SU-DHL-6 (cell line): ENCODE data around the gene ARRDC1.

Source experiments
- H2AFZ ChIP-seq: fragments of 200-600 bp; sonication (generic); 2 replicates; pipeline ENCODE4 v1.6.1; 2014; ENCODE audit warnings: low read depth, mild to moderate bottlenecking, moderate library complexity, mixed read lengths, antibody characterized with exemption, low read length; ENCODE audit not compliant: severe bottlenecking
- H3F3A ChIP-seq: fragments of 200-600 bp; shearing (Covaris generic); 2 replicates; pipeline ENCODE4 v1.6.0; 2016; ENCODE audit warnings: antibody characterized with exemption, mild to moderate bottlenecking; ENCODE audit not compliant: insufficient read depth
- H3K27ac ChIP-seq: fragments of 200-600 bp; sonication (generic); 2 replicates; pipeline ENCODE4 v1.5.1; 2016; ENCODE audit warnings: low read depth, mild to moderate bottlenecking, low read length, moderate library complexity, mixed read lengths
- H3K27me3 ChIP-seq: fragments of 200-600 bp; sonication (generic), shearing (Covaris generic); 2 replicates; pipeline ENCODE4 v1.6.0; 2014; ENCODE audit warnings: mild to moderate bottlenecking, low read length
- H3K36me3 ChIP-seq: fragments of 200-600 bp; sonication (generic); 2 replicates; pipeline ENCODE4 v1.6.1; 2014; ENCODE audit warnings: mild to moderate bottlenecking, low read length, mixed read lengths
- H3K4me2 ChIP-seq: fragments of 300-600, 200-600 bp; shearing (Covaris generic), sonication (generic); 2 replicates; pipeline ENCODE4 v1.6.0; 2014; ENCODE audit warnings: low read length, low read depth, mild to moderate bottlenecking; ENCODE audit not compliant: poor library complexity, severe bottlenecking
- H3K4me3 ChIP-seq: fragments of 200-600 bp; sonication (generic); 2 replicates; pipeline ENCODE4 v1.5.1; 2014; ENCODE audit warnings: antibody characterized with exemption, low read length, mild to moderate bottlenecking, mixed read lengths; ENCODE audit not compliant: insufficient read depth, poor library complexity, severe bottlenecking
- H3K79me2 ChIP-seq: fragments of 200-600 bp; sonication (generic); 2 replicates; pipeline ENCODE4 v1.6.1; 2014; ENCODE audit warnings: mild to moderate bottlenecking, low read length, moderate library complexity; ENCODE audit not compliant: insufficient read depth
- H3K9ac ChIP-seq: fragments of 200-600 bp; sonication (generic); 2 replicates; pipeline ENCODE4 v1.7.0; 2014; ENCODE audit warnings: mild to moderate bottlenecking, low read length
- H3K9me2 ChIP-seq: fragments of 200-600 bp; sonication (generic); replicated peaks from 2 replicates; pipeline ENCODE4 v1.6.1; 2014; ENCODE audit warnings: low read length; ENCODE audit not compliant: insufficient read depth
- H3K9me3 ChIP-seq: fragments of 200-600 bp; sonication (generic); 2 replicates; pipeline ENCODE4 v1.6.1; 2014; ENCODE audit warnings: low read length, mixed read lengths; ENCODE audit not compliant: insufficient read depth
- H4K20me1 ChIP-seq: fragments of 200-600 bp; sonication (generic); 2 replicates; pipeline ENCODE4 v1.6.1; 2014; ENCODE audit warnings: low read depth, mild to moderate bottlenecking, antibody characterized with exemption, low read length, moderate library complexity, mixed read lengths
- CTCF ChIP-seq: fragments of 200-600 bp; sonication (generic); IDR thresholded peaks from one replicate; pipeline ENCODE4 v1.5.1; 2017; ENCODE audit warnings: antibody characterized with exemption, mild to moderate bottlenecking, low read length, moderate library complexity; ENCODE audit not compliant: insufficient read depth, poor library complexity, severe bottlenecking
- EZH2phosphoT487 ChIP-seq: fragments of 200-600 bp; sonication (generic), shearing (Covaris generic); conservative IDR thresholded peaks from 2 replicates; pipeline ENCODE4 v1.6.1; 2018; ENCODE audit warnings: mild to moderate bottlenecking, antibody characterized with exemption, low read length, moderate library complexity, mixed read lengths

The ARRDC1 gene

GRCh38 chr9:137602661-137603060 is 2.8 kb upstream of the ARRDC1 start:
- no peak for TF ChIP-seq EZH2phosphoT487
- no peaks in the 10 kb centered on the region for H3K27me3 ChIP-seq
- H3K36me3 ChIP-seq = no peaks in the 10 kb centered on the region
- no peaks in the 10 kb centered on the region for H3K79me2 ChIP-seq
- no peak overlapping the region for H3K4me2 ChIP-seq
- H3F3A ChIP-seq = no peaks in the 10 kb centered on the region
- no peaks in the 10 kb centered on the region for H3K9me3 ChIP-seq
- H3K27ac ChIP-seq = no peak overlapping the region
- H3K4me3 ChIP-seq = no peak overlapping the region
- no peaks in the 10 kb centered on the region for H3K9me2 ChIP-seq
- no peaks in the 10 kb centered on the region for H4K20me1 ChIP-seq
- no peak overlapping the region for H2AFZ ChIP-seq
- no peak overlapping the region for H3K9ac ChIP-seq

DNA sequence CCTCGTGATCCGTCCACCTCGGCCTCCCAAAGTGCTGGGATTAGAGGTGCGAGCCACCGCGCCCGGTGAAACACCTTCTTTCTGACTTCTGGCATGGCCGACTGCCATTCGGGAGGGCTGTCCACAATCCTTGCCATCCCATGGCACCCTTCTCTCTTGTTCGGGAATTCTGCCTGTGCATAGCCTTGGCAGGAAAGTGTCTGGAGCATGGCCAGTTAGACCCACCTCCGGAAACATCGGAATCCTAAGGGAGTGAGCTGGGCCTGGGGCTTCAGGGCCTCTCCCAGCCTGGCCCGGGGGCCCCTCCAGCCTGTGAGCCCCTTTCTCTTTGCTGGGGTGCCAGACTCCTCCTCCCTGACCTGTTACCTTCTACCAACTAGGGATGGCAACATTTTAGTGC is 1.6 kb upstream of the ARRDC1 start:
- TF ChIP-seq EZH2phosphoT487 (no peak), CTCF (no peak)
- Histone ChIP-seq H3K4me3 (no peak overlapping the region), H3K4me2 (no peak overlapping the region)

DNA sequence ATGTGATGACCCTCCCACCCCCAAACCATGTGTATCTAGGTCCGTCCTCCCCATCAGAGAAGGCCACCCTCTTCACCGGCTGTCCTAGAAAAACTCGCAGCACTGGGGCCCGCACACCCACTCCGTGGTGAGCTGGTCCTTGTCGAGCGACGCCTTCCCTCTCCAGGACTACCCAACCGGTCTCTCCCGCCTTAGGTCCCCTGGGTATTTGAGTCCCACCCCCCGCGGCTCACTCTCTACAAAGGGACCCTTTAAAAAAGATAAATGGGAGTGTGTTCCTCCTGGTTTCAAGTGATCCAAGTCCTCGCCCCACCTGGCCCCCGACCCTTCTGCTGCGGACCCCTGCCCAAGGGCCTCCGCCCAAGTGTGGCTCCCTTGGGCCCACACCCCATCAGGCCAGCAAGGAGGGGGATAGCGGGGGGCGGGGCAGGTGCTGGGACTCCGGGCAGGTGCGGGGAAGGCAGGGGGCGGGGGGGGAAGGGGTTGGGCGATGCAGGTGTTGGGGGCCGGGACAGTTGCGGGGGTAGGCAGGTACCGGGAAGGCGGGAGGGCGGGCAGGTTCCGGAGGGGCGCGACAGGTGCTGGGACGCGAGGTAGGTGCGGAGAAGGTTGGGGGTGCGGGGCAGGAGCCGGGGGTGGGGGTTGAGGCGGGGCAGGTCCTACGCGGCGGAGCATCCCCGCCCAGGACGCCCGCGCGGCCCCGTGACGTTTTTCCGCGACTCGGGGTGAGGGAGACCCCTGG is 970 bp upstream of the ARRDC1 start:
- H3K36me3 ChIP-seq = no peaks in the 10 kb centered on the region
- H3F3A ChIP-seq = no peaks in the 10 kb centered on the region
- H3K27ac ChIP-seq = no peak overlapping the region
- no peaks in the 10 kb centered on the region for H3K27me3 ChIP-seq
- H3K9me2 ChIP-seq = no peaks in the 10 kb centered on the region
- TF ChIP-seq CTCF = no peak
- TF ChIP-seq EZH2phosphoT487 = no peak
- no peak overlapping the region; the same call in 1 of the 2 replicates for H3K9ac ChIP-seq
- no peaks in the 10 kb centered on the region for H3K79me2 ChIP-seq
- H3K4me3 ChIP-seq = peak overlapping the region; percentile 48
- H3K4me2 ChIP-seq = peak overlapping the region; percentile 38
- no peaks in the 10 kb centered on the region for H4K20me1 ChIP-seq
- H3K9me3 ChIP-seq = no peaks in the 10 kb centered on the region
- H2AFZ ChIP-seq = no peak overlapping the region

More for the DNA sequence above, 1.6 kb upstream of the ARRDC1 start:
- Histone ChIP-seq H3K9ac (no peak overlapping the region), H2AFZ (no peak overlapping the region), H3K27me3 (no peaks in the 10 kb centered on the region), H3F3A (no peaks in the 10 kb centered on the region), H3K79me2 (no peaks in the 10 kb centered on the region), H3K36me3 (no peaks in the 10 kb centered on the region), H3K27ac (no peak overlapping the region), H4K20me1 (no peaks in the 10 kb centered on the region), H3K9me3 (no peaks in the 10 kb centered on the region), H3K9me2 (no peaks in the 10 kb centered on the region)

- Histone ChIP-seq H3K4me2 (peak overlapping the region; percentile 44), H3K9ac (peak overlapping the region; percentile 69), H3K36me3 (no peaks in the 10 kb centered on the region), H3F3A (no peaks in the 10 kb centered on the region), H2AFZ (peak overlapping the region; percentile 51), H3K27me3 (no peaks in the 10 kb centered on the region), H3K79me2 (no peaks in the 10 kb centered on the region), H3K9me2 (no peaks in the 10 kb centered on the region), H3K9me3 (no peaks in the 10 kb centered on the region), H4K20me1 (no peaks in the 10 kb centered on the region), H3K4me3 (peak overlapping the region; percentile 61), H3K27ac (no peak overlapping the region)
- no peak for TF ChIP-seq CTCF
- TF ChIP-seq EZH2phosphoT487 = no peak
Observed at GRCh38 chr9:137606005-137606621, 627 bp downstream of the ARRDC1 start.
